ENCODE results near the gene BABAM2. TPM values are rescaled to one million over a fixed set of nuclear protein-coding genes. Genes with fewer than 3 reads are reported as not detected.

The BABAM2 gene
- total RNA-seq, 4 donors from 2014 or later = 34.4 to 44.9 (median 38.3) TPM

- TF ChIP-seq CTCF (IDR thresholded peaks at IDR 0.05; ENCODE audit: low read depth) = no peak
Measured at GRCh38 chr2:28025123-28025522, 134.6 kb downstream of the BABAM2 start.

GRCh38 chr2:28028025-28028424 lies 137.5 kb downstream of the BABAM2 start:
- no peak for TF ChIP-seq CTCF (IDR thresholded peaks at IDR 0.05; ENCODE audit: low read depth)

- no peak for TF ChIP-seq CTCF (IDR thresholded peaks at IDR 0.05; ENCODE audit: low read depth)
Measured at GRCh38 chr2:28030600-28030999, 140.1 kb downstream of the BABAM2 start.

GRCh38 chr2:28032816-28033215 lies 142.3 kb downstream of the BABAM2 start:
- no peak for TF ChIP-seq CTCF (IDR thresholded peaks at IDR 0.05; ENCODE audit: low read depth)

- no peak for TF ChIP-seq CTCF (IDR thresholded peaks at IDR 0.05; ENCODE audit: low read depth)
Measured at GRCh38 chr2:28034696-28035095, 144.2 kb downstream of the BABAM2 start.

- TF ChIP-seq CTCF (IDR thresholded peaks at IDR 0.05; ENCODE audit: low read depth) = no peak
Measured at GRCh38 chr2:28035163-28035690, 144.7 kb downstream of the BABAM2 start.

- TF ChIP-seq CTCF (IDR thresholded peaks at IDR 0.05; ENCODE audit: low read depth) = no peak
Measured at GRCh38 chr2:28035816-28036215, 145.3 kb downstream of the BABAM2 start.
